HL-60 (cell line): ENCODE data around the gene ETV7.

Experiments used
- DNase-seq, 2 experiments: peaks; one replicate each; pipeline ENCODE4 v3.0.0-alpha.2; 2010 to 2020; ENCODE audit warnings: low read depth in 1 of 2, low spot score in 1 of 2
- H3K27ac ChIP-seq: fragments of 250-450 bp; sonication (Bioruptor Pico); replicated peaks from 2 replicates; pipeline ENCODE4 v1.5.1; 2020; ENCODE audit warnings: mild to moderate bottlenecking, moderate library complexity
- H3K27me3 ChIP-seq: fragments of 250-450 bp; sonication (Bioruptor Pico); 2 replicates; pipeline ENCODE4 v1.5.1; 2021; ENCODE audit warnings: mild to moderate bottlenecking, moderate library complexity; ENCODE audit not compliant: insufficient read depth, poor library complexity, severe bottlenecking
- H3K4me3 ChIP-seq: replicated peaks from 2 replicates; pipeline ENCODE4 v1.5.1; 2011; ENCODE audit warnings: mild to moderate bottlenecking, control low read depth, low read length; ENCODE audit not compliant: insufficient read depth
- CTCF ChIP-seq: IDR thresholded peaks from one replicate; pipeline ENCODE4 v1.5.1; 2011; ENCODE audit warnings: low read length, control low read depth, inconsistent platforms; ENCODE audit not compliant: insufficient read depth
- GABPA ChIP-seq: IDR thresholded peaks from 2 replicates; pipeline ENCODE4 v1.6.1; 2012; ENCODE audit warnings: low read depth
- POLR2AphosphoS5 ChIP-seq: IDR thresholded peaks from 2 replicates; pipeline ENCODE4 v1.6.1; 2012; ENCODE audit warnings: low read depth
- REST ChIP-seq: IDR thresholded peaks from 2 replicates; pipeline ENCODE4 v1.6.1; 2012; ENCODE audit warnings: low read depth; ENCODE audit not compliant: insufficient replicate concordance
- SPI1 ChIP-seq: IDR thresholded peaks from 2 replicates; pipeline ENCODE4 v1.6.1; 2012; ENCODE audit warnings: low read depth, mild to moderate bottlenecking, borderline replicate concordance

Gene ETV7

GRCh38 chr6:36361071-36361470, 26.4 kb downstream of the ETV7 start:
- no peak overlapping the region for H3K27ac ChIP-seq
- no peak for DNase-seq
- TF ChIP-seq GABPA (no peak), CTCF (no peak), REST (no peak), POLR2AphosphoS5 (no peak), SPI1 (no peak)

GRCh38 chr6:36360241-36361054, 27.0 kb downstream of the ETV7 start:
- Histone ChIP-seq H3K27ac (no peak overlapping the region), H3K4me3 (no peak overlapping the region), H3K27me3 (no peaks in the 10 kb centered on the region)
- peak; percentile 54 for TF ChIP-seq CTCF
- no peak for TF ChIP-seq GABPA
- no peak for TF ChIP-seq POLR2AphosphoS5
- TF ChIP-seq SPI1 = no peak
- no peak for TF ChIP-seq REST
- DNase-seq = peak; percentile 47 to 79

More at GRCh38 chr6:36361071-36361470, 26.4 kb downstream of the ETV7 start:
- Histone ChIP-seq H3K4me3 (no peak overlapping the region), H3K27me3 (no peaks in the 10 kb centered on the region)

GRCh38 chr6:36358226-36358915, 29.1 kb downstream of the ETV7 start:
- Histone ChIP-seq H3K27me3 (no peaks in the 10 kb centered on the region), H3K27ac (no peak overlapping the region), H3K4me3 (no peak overlapping the region)
- no peak for DNase-seq
- TF ChIP-seq CTCF (no peak), POLR2AphosphoS5 (no peak), REST (no peak), GABPA (no peak), SPI1 (no peak)
